ENCODE results near the gene TRAPPC1.
A peak's percentile ranks its signal among the peaks of the same experiment; 100 is the strongest.
"Not testable (repeated sequence)": the region's sequence is repeated elsewhere in the genome, so short reads cannot be mapped to it uniquely, and the experiment has no call there.

Gene TRAPPC1

GRCh38 chr17:7931709-7932482, at the start of gene TRAPPC1, which contains the start of gene CNTROB:
TRAPPC1 (minus strand) TSS chr17:7931946; CDS start chr17:7931829, 117 bp downstream.
CNTROB (plus strand) TSS chr17:7932206; CDS start chr17:7933080, 874 bp downstream.
- Mint-ChIP-seq H3K36me3 (ENCODE audit: low read depth) (peaks cover 72% of the 10 kb centered on the region), H3K4me1 (ENCODE audit: low read depth) (peaks cover 59% of the 10 kb centered on the region), H3K4me3 (peak within 1 kb of the TSS; percentile 91), H3K9me3 (no peaks in the 10 kb centered on the region), H3K27me3 (no peaks in the 10 kb centered on the region), H3K27ac (peak within 1 kb of the TSS; percentile 91)
- intact Hi-C loops (cut with micrococcal nuclease) = loop anchor here (5.0 kb wide), 1 partner anchor 45 kb away; the partner anchor contains the start of gene CHD3

GRCh38 chr17:7977805-7978204, 46.1 kb upstream of the TRAPPC1 start:
- intact Hi-C loops (cut with micrococcal nuclease) = no loop called here
- Mint-ChIP-seq H3K27ac (no peak overlapping the region), H3K36me3 (ENCODE audit: low read depth) (peaks cover 10% of the 10 kb centered on the region), H3K4me1 (ENCODE audit: low read depth) (peaks cover 13% of the 10 kb centered on the region), H3K9me3 (peaks cover 25% of the 10 kb centered on the region), H3K4me3 (no peak overlapping the region), H3K27me3 (no peaks in the 10 kb centered on the region)

GRCh38 chr17:7977039-7977438, 45.3 kb upstream of the TRAPPC1 start:
- Mint-ChIP-seq H3K36me3 (ENCODE audit: low read depth) (peaks cover 10% of the 10 kb centered on the region), H3K27me3 (no peaks in the 10 kb centered on the region), H3K27ac (no peak overlapping the region), H3K9me3 (peaks cover 25% of the 10 kb centered on the region), H3K4me1 (ENCODE audit: low read depth) (peaks cover 6% of the 10 kb centered on the region), H3K4me3 (no peak overlapping the region)
- intact Hi-C loops (cut with micrococcal nuclease) = no loop called here

- H3K27ac Mint-ChIP-seq = no peak overlapping the region
- H3K36me3 Mint-ChIP-seq (ENCODE audit: low read depth) = peaks cover 10% of the 10 kb centered on the region
- no peak overlapping the region for H3K4me3 Mint-ChIP-seq
- intact Hi-C loops (cut with micrococcal nuclease) = no loop called here
- peaks cover 25% of the 10 kb centered on the region for H3K9me3 Mint-ChIP-seq
- no peaks in the 10 kb centered on the region for H3K27me3 Mint-ChIP-seq
- no peaks in the 10 kb centered on the region for H3K4me1 Mint-ChIP-seq (ENCODE audit: low read depth)
Observed at GRCh38 chr17:7974638-7975131, 42.9 kb upstream of the TRAPPC1 start.

- H3K4me3 Mint-ChIP-seq = no peak overlapping the region
- H3K36me3 Mint-ChIP-seq (ENCODE audit: low read depth) = peaks cover 10% of the 10 kb centered on the region
- H3K4me1 Mint-ChIP-seq (ENCODE audit: low read depth) = peaks cover under 1% of the 10 kb centered on the region
- no peaks in the 10 kb centered on the region for H3K27me3 Mint-ChIP-seq
- no peak overlapping the region for H3K27ac Mint-ChIP-seq
- H3K9me3 Mint-ChIP-seq = peaks cover 25% of the 10 kb centered on the region
- intact Hi-C loops (cut with micrococcal nuclease) = no loop called here
Observed at GRCh38 chr17:7972131-7972785, 40.5 kb upstream of the TRAPPC1 start.

GRCh38 chr17:7971651-7972050, 39.9 kb upstream of the TRAPPC1 start:
- Mint-ChIP-seq H3K4me1 (ENCODE audit: low read depth) (peaks cover 7% of the 10 kb centered on the region), H3K4me3 (no peak overlapping the region), H3K9me3 (peaks cover 25% of the 10 kb centered on the region), H3K36me3 (ENCODE audit: low read depth) (peaks cover 10% of the 10 kb centered on the region), H3K27ac (no peak overlapping the region), H3K27me3 (no peaks in the 10 kb centered on the region)
- intact Hi-C loops (cut with micrococcal nuclease) = no loop called here

GRCh38 chr17:7969433-7969832, 37.7 kb upstream of the TRAPPC1 start:
- Mint-ChIP-seq H3K27me3 (no peaks in the 10 kb centered on the region), H3K4me3 (no peak overlapping the region), H3K9me3 (peaks cover 6% of the 10 kb centered on the region), H3K36me3 (ENCODE audit: low read depth) (peaks cover 2% of the 10 kb centered on the region), H3K4me1 (ENCODE audit: low read depth) (peaks cover 8% of the 10 kb centered on the region), H3K27ac (no peak overlapping the region)
- intact Hi-C loops (cut with micrococcal nuclease) = no loop called here

- intact Hi-C loops (cut with micrococcal nuclease) = no loop called here
- no peaks in the 10 kb centered on the region for H3K27me3 Mint-ChIP-seq
- H3K27ac Mint-ChIP-seq = no peak overlapping the region
- no peak overlapping the region for H3K4me3 Mint-ChIP-seq
- peaks cover 8% of the 10 kb centered on the region for H3K4me1 Mint-ChIP-seq (ENCODE audit: low read depth)
- H3K9me3 Mint-ChIP-seq = no peaks in the 10 kb centered on the region
- no peaks in the 10 kb centered on the region for H3K36me3 Mint-ChIP-seq (ENCODE audit: low read depth)
Observed at GRCh38 chr17:7967751-7968150, 36.0 kb upstream of the TRAPPC1 start.

GRCh38 chr17:7961421-7961820, 29.7 kb upstream of the TRAPPC1 start:
- Mint-ChIP-seq H3K9me3 (no peaks in the 10 kb centered on the region), H3K4me1 (ENCODE audit: low read depth) (peaks cover 12% of the 10 kb centered on the region), H3K27me3 (no peaks in the 10 kb centered on the region), H3K27ac (no peak overlapping the region), H3K4me3 (no peak overlapping the region), H3K36me3 (ENCODE audit: low read depth) (no peaks in the 10 kb centered on the region)
- intact Hi-C loops (cut with micrococcal nuclease) = no loop called here

GRCh38 chr17:7959503-7960253, 27.9 kb upstream of the TRAPPC1 start:
- Mint-ChIP-seq H3K27ac (no peak overlapping the region), H3K4me3 (no peak overlapping the region), H3K27me3 (no peaks in the 10 kb centered on the region), H3K4me1 (ENCODE audit: low read depth) (peaks cover 24% of the 10 kb centered on the region), H3K36me3 (ENCODE audit: low read depth) (no peaks in the 10 kb centered on the region), H3K9me3 (no peaks in the 10 kb centered on the region)
- intact Hi-C loops (cut with micrococcal nuclease) = no loop called here

- peak overlapping the region; percentile 52 for H3K27ac Mint-ChIP-seq
- H3K9me3 Mint-ChIP-seq = no peaks in the 10 kb centered on the region
- peaks cover 27% of the 10 kb centered on the region for H3K4me1 Mint-ChIP-seq (ENCODE audit: low read depth)
- no peaks in the 10 kb centered on the region for H3K27me3 Mint-ChIP-seq
- no peak overlapping the region for H3K4me3 Mint-ChIP-seq
- no peaks in the 10 kb centered on the region for H3K36me3 Mint-ChIP-seq (ENCODE audit: low read depth)
- intact Hi-C loops (cut with micrococcal nuclease) = no loop called here
Observed at GRCh38 chr17:7956228-7956965, 24.7 kb upstream of the TRAPPC1 start.

- H3K27ac Mint-ChIP-seq = no peak overlapping the region
- no peaks in the 10 kb centered on the region for H3K27me3 Mint-ChIP-seq
- H3K4me1 Mint-ChIP-seq (ENCODE audit: low read depth) = peaks cover 29% of the 10 kb centered on the region
- intact Hi-C loops (cut with micrococcal nuclease) = no loop called here
- no peaks in the 10 kb centered on the region for H3K36me3 Mint-ChIP-seq (ENCODE audit: low read depth)
- H3K4me3 Mint-ChIP-seq = no peak overlapping the region
- no peaks in the 10 kb centered on the region for H3K9me3 Mint-ChIP-seq
Observed at GRCh38 chr17:7955414-7956227, 23.9 kb upstream of the TRAPPC1 start.

GRCh38 chr17:7953266-7953665, 21.5 kb upstream of the TRAPPC1 start:
- not testable (repeated sequence) for H3K9me3 Mint-ChIP-seq, H3K27ac Mint-ChIP-seq, H3K4me3 Mint-ChIP-seq

More at GRCh38 chr17:7953266-7953665, 21.5 kb upstream of the TRAPPC1 start:
- H3K36me3 Mint-ChIP-seq (ENCODE audit: low read depth) = peaks cover 22% of the 10 kb centered on the region
- peaks cover 23% of the 10 kb centered on the region for H3K4me1 Mint-ChIP-seq (ENCODE audit: low read depth)
- intact Hi-C loops (cut with micrococcal nuclease); H3K27me3 Mint-ChIP-seq: not testable (repeated sequence)
